SK-N-SH treated with all-trans-retinoic acid at 6 μM for 48 hours (cell line): ENCODE data around the gene TXLNB.

Source experiments
- ATAC-seq: fragments of 200-7000 bp; cut with Tn5 transposase; 3 replicates; pipeline ENCODE4 v1.9.1; 2020; ENCODE audit warnings: mild to moderate bottlenecking, moderate library complexity
- ARNTL ChIP-seq: fragments of 450-650 bp; formaldehyde crosslinking; IDR thresholded peaks from 2 replicates; pipeline ENCODE4 v1.5.0; 2020; ENCODE audit warnings: low read depth, mild to moderate bottlenecking, moderate library complexity, borderline replicate concordance
- BACH2 ChIP-seq: fragments of 250-450 bp; sonication (Bioruptor Pico); IDR thresholded peaks from 2 replicates; pipeline ENCODE4 v1.9.0; 2021; ENCODE audit warnings: mild to moderate bottlenecking, borderline replicate concordance
- CREB5 ChIP-seq: fragments of 250-450 bp; sonication (Bioruptor Pico); IDR thresholded peaks from 2 replicates; pipeline ENCODE4 v1.5.1; 2020; ENCODE audit warnings: low read depth, mild to moderate bottlenecking, moderate library complexity
- ESRRG ChIP-seq: fragments of 250-450 bp; sonication (Bioruptor Pico); IDR thresholded peaks from 2 replicates; pipeline ENCODE4 v1.6.1; 2021; ENCODE audit warnings: mild to moderate bottlenecking
- GLIS3 ChIP-seq: fragments of 250-450 bp; sonication (Bioruptor Pico); IDR thresholded peaks from 2 replicates; pipeline ENCODE4 v1.5.0; 2020; ENCODE audit warnings: mild to moderate bottlenecking, moderate library complexity
- ISL1 ChIP-seq: fragments of 250-450 bp; sonication (Bioruptor Pico); IDR thresholded peaks from 2 replicates; pipeline ENCODE4 v2.1.2; 2022; ENCODE audit warnings: mild to moderate bottlenecking, moderate library complexity
- OSR1 ChIP-seq: fragments of 250-450 bp; sonication (Bioruptor Pico); IDR thresholded peaks from 2 replicates; pipeline ENCODE4 v1.8.0; 2022; ENCODE audit warnings: moderate library complexity, mild to moderate bottlenecking, inconsistent platforms
- PATZ1 ChIP-seq: fragments of 250-450 bp; sonication (Bioruptor Pico); IDR thresholded peaks from 2 replicates; pipeline ENCODE4 v1.8.0; 2020; ENCODE audit warnings: mild to moderate bottlenecking, moderate library complexity, borderline replicate concordance
- PPARA ChIP-seq: fragments of 250-450 bp; sonication (Bioruptor Pico); IDR thresholded peaks from 2 replicates; pipeline ENCODE4 v1.5.0; 2020; ENCODE audit warnings: mild to moderate bottlenecking, borderline replicate concordance
- RARB ChIP-seq: fragments of 250-450 bp; sonication (Bioruptor Pico); IDR thresholded peaks from 2 replicates; pipeline ENCODE4 v1.8.0; 2021; ENCODE audit warnings: mild to moderate bottlenecking, moderate library complexity
- TCF4 ChIP-seq: fragments of 250-450 bp; sonication (Bioruptor Pico); IDR thresholded peaks from 2 replicates; pipeline ENCODE4 v1.8.0; 2021; ENCODE audit warnings: mild to moderate bottlenecking, moderate library complexity, borderline replicate concordance
- TOX ChIP-seq: fragments of 250-450 bp; sonication (Bioruptor Pico); IDR thresholded peaks from 2 replicates; pipeline ENCODE4 v1.8.0; 2021; ENCODE audit warnings: mild to moderate bottlenecking, moderate library complexity, borderline replicate concordance
- ZC3H10 ChIP-seq: fragments of 250-450 bp; sonication (Bioruptor Pico); IDR thresholded peaks from 2 replicates; pipeline ENCODE4 v1.5.1; 2021; ENCODE audit warnings: mild to moderate bottlenecking, moderate library complexity
- ZFP3 ChIP-seq: fragments of 250-450 bp; sonication (Bioruptor Pico); IDR thresholded peaks from 2 replicates; pipeline ENCODE4 v1.5.0; 2020; ENCODE audit warnings: mild to moderate bottlenecking, moderate library complexity
- ZFP30 ChIP-seq: fragments of 450-650 bp; formaldehyde crosslinking; IDR thresholded peaks from 2 replicates; pipeline ENCODE4 v1.5.0; 2022; ENCODE audit warnings: mild to moderate bottlenecking, moderate library complexity
- ZNF565 ChIP-seq: fragments of 450-650 bp; formaldehyde crosslinking; conservative IDR thresholded peaks from 2 replicates; pipeline ENCODE4 v1.5.0; 2020; ENCODE audit warnings: low read depth, mild to moderate bottlenecking, moderate library complexity
- ZNF70 ChIP-seq: fragments of 450-650 bp; formaldehyde crosslinking; IDR thresholded peaks from 2 replicates; pipeline ENCODE4 v1.5.0; 2020; ENCODE audit warnings: mild to moderate bottlenecking, moderate library complexity
- ZNF8 ChIP-seq: fragments of 450-650 bp; formaldehyde crosslinking; IDR thresholded peaks from 2 replicates; pipeline ENCODE4 v1.5.0; 2020; ENCODE audit warnings: mild to moderate bottlenecking, moderate library complexity
- TF ChIP-seq, protein P1 (sequence below): fragments of 250-450 bp; sonication (Bioruptor Pico); IDR thresholded peaks from 2 replicates; pipeline ENCODE4 v1.8.0; 2021; ENCODE audit warnings: low read depth, mild to moderate bottlenecking, moderate library complexity, borderline replicate concordance
- TF ChIP-seq, protein P2 (sequence below): fragments of 250-450 bp; sonication (Bioruptor Pico); IDR thresholded peaks from 2 replicates; pipeline ENCODE4 v1.5.0; 2020; ENCODE audit warnings: mild to moderate bottlenecking, moderate library complexity

Gene TXLNB

DNA sequence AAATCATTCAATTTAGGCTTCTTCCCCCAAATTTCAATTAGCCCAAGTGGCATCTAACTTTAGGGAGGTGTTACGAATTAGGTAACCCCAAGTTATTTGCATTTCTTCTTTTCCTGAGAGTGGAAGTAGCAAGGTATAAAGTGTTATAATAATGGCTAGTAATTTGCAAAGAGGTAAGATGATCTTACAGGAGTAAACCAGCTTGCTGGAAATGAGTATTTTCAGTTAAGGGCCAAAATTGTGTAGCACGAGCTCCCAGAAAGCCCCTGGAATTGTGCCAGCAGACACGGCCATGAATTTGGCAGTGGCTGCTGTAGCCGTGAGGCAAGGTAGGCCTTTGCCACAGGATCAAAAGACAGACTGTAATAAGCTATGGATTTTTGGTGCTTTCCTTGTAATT is 44.7 kb upstream of the TXLNB start:
- TF ChIP-seq TCF4: no peak
- TF ChIP-seq ESRRG: no peak
- no peak for TF ChIP-seq ZC3H10 (CRISPR knock-in tag)
- TF ChIP-seq ARNTL (CRISPR knock-in tag): no peak
- TF ChIP-seq ZFP30: no peak
- TF ChIP-seq ZNF70 (CRISPR knock-in tag): no peak
- no peak for TF ChIP-seq TOX (CRISPR knock-in tag)
- no peak for ATAC-seq

DNA sequence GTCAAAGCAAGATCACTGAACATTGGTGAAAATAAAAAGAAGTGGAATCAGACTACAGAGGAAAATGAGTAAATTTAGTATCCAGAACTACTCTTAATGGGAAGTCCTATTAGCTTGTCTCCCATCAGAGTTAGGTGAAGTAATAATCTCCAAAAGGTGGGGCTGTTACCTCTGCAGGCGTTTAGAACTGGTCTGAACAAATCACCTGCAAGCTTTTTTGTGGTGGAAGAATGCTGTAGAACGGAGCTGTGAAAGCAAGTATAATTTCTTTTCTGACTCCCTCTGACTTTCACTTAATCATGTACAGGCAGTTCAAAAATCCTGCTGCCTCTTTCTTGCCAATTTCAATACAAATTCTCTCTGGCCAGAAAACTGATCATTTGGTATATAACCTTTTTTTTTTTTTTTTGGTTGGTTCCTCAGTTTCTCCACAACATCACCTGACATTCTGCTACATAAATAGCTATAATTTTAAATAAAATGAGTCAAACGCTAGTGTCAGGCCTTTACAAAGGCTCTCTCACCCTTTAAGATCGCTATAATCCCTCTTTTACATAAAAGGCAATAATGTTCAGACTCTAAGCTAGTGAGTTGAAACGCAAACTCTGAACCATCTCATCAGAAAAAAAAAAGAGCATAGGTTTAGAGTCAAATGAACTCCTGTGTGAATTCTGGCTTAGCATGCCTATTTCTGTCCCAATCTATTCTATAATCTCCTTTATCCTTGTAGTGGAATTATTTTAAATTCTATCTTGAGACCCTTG is 43.8 kb upstream of the TXLNB start:
- ATAC-seq: no peak
- TF ChIP-seq, protein P1, sequence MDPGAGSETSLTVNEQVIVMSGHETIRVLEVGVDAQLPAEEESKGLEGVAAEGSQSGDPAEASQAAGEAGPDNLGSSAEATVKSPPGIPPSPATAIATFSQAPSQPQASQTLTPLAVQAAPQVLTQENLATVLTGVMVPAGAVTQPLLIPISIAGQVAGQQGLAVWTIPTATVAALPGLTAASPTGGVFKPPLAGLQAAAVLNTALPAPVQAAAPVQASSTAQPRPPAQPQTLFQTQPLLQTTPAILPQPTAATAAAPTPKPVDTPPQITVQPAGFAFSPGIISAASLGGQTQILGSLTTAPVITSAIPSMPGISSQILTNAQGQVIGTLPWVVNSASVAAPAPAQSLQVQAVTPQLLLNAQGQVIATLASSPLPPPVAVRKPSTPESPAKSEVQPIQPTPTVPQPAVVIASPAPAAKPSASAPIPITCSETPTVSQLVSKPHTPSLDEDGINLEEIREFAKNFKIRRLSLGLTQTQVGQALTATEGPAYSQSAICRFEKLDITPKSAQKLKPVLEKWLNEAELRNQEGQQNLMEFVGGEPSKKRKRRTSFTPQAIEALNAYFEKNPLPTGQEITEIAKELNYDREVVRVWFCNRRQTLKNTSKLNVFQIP (CRISPR knock-in tag): no peak
- TF ChIP-seq, protein P2, sequence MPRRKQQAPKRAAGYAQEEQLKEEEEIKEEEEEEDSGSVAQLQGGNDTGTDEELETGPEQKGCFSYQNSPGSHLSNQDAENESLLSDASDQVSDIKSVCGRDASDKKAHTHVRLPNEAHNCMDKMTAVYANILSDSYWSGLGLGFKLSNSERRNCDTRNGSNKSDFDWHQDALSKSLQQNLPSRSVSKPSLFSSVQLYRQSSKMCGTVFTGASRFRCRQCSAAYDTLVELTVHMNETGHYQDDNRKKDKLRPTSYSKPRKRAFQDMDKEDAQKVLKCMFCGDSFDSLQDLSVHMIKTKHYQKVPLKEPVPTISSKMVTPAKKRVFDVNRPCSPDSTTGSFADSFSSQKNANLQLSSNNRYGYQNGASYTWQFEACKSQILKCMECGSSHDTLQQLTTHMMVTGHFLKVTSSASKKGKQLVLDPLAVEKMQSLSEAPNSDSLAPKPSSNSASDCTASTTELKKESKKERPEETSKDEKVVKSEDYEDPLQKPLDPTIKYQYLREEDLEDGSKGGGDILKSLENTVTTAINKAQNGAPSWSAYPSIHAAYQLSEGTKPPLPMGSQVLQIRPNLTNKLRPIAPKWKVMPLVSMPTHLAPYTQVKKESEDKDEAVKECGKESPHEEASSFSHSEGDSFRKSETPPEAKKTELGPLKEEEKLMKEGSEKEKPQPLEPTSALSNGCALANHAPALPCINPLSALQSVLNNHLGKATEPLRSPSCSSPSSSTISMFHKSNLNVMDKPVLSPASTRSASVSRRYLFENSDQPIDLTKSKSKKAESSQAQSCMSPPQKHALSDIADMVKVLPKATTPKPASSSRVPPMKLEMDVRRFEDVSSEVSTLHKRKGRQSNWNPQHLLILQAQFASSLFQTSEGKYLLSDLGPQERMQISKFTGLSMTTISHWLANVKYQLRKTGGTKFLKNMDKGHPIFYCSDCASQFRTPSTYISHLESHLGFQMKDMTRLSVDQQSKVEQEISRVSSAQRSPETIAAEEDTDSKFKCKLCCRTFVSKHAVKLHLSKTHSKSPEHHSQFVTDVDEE: no peak
- no peak for TF ChIP-seq OSR1

DNA sequence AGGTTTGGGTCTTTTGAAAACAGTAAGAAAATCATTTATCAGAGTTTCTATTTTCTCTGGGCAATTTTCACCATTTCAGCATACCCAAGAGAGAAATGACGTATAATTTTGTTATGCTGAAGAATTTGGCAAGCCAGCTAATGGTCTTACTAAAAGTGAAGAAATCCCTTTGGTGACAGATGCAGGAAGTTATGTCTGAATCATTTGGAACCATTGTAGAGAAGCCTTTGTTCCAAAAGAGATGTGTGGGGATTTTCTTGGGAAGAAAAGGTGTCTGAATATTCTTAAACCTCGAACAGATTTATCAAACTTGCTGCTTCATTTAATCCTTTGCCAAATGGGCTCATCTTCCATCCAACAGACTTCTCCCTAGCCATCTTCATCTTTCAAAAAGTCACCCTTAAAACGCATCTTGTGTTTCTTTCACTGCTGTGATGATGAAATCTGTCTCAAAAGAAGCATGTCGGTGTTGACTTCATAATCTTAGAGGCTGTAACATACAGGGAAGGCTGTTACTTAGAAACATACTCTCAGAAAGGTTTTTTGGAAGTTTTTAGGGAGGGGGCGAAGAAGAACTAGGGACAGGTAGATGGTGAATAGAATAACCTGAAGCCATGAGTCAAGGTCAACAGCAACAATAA is 43.1 kb upstream of the TXLNB start:
- no peak for ATAC-seq
- no peak for TF ChIP-seq ARNTL (CRISPR knock-in tag)
- TF ChIP-seq ESRRG: no peak
- no peak for TF ChIP-seq RARB
- TF ChIP-seq GLIS3 (CRISPR knock-in tag): no peak
- no peak for TF ChIP-seq TCF4
- no peak for TF ChIP-seq PPARA (CRISPR knock-in tag)
- no peak for TF ChIP-seq CREB5 (CRISPR knock-in tag)
- TF ChIP-seq BACH2: no peak
- no peak for TF ChIP-seq ZNF8 (CRISPR knock-in tag)
- TF ChIP-seq TOX (CRISPR knock-in tag): no peak
- no peak for TF ChIP-seq ISL1 (CRISPR knock-in tag)
- no peak for TF ChIP-seq PATZ1
- TF ChIP-seq OSR1: no peak
- no peak for TF ChIP-seq ZC3H10 (CRISPR knock-in tag)
- TF ChIP-seq, protein P1 (CRISPR knock-in tag): no peak
- TF ChIP-seq ZNF70 (CRISPR knock-in tag): no peak
- TF ChIP-seq ZFP3: no peak
- TF ChIP-seq, protein P2: no peak
- TF ChIP-seq ZNF565 (CRISPR knock-in tag): no peak
- TF ChIP-seq, all 23 proteins: peak for 0
